ENCODE measurements around the gene SFTA2.
"Not testable (repeated sequence)": the region's sequence is repeated elsewhere in the genome, so short reads cannot be mapped to it uniquely, and the experiment has no call there.

SFTA2 gene

DNA sequence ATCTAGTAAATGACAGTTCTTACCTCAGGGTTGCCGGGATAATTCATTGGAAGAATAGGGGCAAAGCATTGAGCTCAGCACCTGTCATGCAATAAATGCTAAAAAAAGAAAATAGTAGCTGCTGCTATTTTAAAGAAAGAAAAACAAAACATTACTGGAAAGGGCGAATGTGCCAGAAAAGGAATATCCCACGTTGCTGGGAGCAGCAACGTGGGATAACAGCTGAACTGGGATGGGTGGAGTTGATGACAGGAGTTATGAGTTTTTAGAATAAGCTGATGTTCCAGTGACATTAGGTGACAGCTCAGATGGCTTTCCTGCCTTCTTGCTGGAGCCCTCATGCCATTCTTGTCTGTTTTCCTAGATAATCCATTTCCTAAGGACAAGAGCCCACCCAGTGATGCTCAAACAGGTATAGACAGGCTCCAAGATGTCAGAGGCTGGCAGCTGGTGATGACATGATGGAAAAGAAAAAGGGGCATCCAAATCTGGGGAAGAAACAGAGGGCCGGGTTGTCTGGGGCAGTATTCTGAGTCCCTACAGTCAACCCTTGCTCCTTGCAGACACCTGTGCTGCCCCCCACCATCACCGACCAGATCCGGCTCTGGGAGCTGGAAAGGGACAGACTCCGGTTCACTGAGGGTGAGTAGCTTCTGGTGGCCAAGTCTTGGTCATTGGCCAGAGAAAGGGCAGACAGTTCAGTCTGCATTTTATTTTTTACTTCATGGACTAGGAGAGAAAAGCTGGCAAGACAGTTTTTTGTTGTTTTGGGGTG is 19.0 kb downstream of the SFTA2 start:
- DNase-seq, result no peak

DNA sequence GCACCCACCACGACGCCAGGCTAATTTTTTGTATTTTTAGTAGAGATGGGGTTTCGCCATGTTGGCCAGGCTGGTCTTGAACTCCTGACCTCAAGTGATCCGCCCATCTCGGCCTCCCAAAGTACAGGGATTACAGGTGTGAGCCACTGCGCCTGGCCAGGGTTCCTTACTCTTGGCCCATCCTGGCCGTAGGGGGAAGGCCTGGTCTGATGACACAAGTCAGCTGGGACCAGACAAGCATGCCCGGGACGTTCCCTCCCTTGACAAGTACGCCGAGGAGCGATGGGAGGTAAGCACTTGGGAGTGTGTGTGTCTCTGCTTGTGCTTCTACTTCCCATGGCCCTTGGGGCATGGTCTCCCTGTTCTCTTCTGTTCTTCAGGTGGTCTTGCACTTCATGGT is 21.5 kb downstream of the SFTA2 start:
- not testable (repeated sequence) for DNase-seq

DNA sequence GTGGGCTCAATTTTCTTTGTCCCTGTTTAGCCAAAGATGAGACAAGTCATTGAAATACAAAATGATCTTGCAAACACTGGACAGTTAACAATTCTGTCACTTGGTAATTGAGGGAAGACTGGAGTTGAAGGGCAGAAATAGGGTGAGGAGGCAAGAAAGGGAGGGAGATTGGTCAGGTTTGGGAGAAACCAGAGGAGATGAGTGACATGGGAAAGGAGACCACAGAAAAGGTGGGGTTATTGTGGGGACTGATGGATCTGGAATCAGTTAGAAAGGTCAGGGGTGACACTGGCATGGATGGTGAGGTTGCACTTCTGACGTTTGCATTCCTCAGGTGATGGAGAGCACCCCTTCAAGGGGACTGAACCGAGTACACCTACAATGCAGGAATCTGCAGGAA is 23.3 kb downstream of the SFTA2 start:
- DNase-seq, result no peak

DNA sequence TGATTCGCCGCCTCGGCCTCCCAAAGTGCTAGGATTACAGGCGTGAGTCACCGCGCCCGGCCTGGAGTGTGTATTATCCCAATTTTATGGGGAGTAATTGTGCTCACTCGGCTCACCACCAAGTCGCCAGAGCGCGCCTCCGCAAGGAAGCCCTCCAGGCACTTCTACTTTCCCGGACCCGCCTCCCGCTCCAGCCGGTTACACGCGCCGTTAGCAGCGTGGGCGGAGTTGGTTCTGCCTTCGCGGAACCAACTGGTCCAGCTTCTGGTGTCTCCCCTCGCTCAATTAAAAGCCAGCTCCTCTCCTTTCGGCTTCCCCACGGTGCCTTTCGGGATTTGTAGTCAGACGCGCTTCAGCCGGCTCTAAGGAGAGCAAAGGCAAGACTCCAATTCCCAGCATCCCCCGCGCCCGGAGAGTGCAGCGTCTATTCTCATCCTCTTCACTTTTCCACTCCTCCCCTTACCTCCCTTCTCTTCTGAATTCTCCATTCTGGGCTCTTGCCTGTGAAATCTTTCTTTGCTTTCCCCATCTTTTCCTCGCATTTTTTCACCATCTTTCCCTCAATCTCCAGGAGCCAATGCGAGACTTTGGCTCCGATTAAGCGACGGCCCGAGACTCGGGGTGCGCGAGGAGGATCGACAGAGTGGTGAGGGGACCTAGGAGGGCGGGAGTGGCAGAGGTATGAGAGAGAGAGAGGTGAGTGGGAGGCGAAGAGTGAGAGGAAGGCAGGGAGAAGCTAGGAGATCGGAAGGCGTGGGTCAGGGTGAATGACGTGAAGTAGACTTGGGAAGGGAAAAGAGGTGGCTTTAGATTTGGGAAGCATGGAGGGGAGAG is 24.0 kb downstream of the SFTA2 start, which contains the start of gene GTF2H4:
Gene GTF2H4 (plus strand): TSS at position 450 of the 834 bp plus-strand sequence.
- peak; percentile 99 for DNase-seq

DNA sequence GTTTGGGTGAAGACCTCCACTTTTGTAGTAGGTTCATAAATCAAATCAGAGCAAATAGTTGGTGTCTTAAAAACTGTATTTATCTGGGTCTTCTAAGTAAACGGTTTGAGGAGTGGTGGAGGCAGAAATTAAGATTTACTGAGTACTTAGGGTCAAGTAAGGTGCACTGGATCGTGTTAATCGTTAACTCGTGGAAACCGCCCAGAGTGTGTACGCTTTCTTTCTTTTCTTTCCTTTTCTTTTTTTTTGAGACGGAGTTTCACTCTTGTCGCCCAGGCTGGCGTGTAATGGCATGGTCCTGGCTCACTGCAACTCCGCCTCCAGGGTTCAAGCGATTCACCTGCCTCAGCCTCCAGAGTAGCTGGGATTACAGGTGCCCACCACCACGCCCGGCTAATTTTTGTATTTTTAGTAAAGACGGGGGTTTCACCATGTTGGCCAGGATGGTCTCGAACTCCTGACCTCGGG is 24.6 kb downstream of the SFTA2 start:
- DNase-seq, result not testable (repeated sequence)

DNA sequence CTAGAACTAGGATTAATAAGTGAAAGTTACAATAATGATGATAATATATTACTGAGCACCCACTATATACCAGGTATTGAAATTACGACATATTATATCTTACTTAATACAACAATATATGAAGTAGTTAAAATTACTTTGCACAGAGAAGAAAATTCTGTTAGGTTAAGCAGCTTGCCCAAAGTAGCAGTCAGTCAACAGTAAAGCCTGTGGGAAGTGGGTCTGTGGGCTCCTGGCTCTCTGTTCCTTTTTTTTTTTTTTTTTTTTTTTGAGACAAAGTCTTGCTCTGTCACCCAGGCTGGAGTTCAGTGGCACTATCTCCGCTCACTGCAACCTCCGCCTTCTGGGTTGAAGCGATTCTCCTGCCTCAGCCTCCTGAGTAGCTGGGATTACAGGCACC is 28.7 kb downstream of the SFTA2 start:
- DNase-seq, result no peak

DNA sequence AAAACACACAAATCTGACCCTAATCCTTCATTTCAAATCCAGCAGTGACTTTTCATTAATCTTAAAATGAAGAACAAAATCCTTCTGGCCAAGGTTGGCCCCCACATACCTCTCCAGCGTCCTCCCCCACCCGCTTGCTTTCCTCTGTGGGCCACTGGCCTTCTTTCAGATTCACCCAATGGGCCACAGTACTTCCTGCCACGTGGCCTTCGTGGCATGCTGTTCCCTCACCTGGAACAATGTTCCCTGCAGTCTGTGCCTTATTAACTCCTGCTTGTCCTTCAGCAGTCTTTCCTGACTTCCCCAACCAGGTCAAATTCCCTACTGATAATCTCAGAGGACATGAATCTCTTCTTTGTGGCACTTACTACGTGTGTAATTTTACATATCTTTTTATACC is 29.3 kb downstream of the SFTA2 start:
- no peak for DNase-seq

DNA sequence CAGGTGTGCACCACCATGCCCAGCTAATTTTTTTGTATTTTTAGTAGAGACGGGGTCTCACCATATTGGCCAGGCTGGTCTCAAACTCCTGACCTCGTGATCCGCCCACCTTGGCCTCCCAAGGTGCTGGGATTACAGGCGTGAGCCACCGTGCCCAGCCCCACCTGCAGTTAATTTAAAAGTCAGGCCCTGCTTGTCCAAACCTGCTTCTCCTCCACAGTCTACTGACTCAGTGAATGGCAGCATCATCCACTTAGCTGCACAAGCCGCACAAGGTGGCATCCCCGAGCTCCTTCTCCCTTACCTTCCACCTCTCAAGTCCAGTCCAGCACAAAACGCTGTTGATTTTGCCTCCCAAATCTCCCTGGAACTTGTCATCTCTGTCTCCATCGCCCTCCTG is 29.8 kb downstream of the SFTA2 start:
- DNase-seq, result not testable (repeated sequence)

DNA sequence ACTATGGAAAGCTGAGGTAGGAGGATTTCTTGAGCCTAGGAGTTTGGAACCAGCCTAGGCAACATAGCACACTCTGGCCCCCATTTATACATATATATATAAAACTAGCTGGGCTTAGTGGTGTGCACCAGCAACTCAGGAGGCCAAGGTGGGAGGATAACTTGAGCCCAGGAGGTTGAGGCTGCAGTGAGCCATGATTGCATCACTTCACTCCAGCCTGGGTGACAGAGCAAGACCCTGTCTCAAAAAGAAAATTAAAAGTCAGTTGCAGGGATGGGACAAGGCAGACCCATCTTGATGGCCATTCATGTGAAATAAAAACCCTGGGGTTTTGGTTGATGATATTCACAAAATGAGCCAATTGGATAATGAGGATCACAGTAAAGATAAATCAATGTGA is 30.5 kb downstream of the SFTA2 start:
- DNase-seq, result no peak

DNA sequence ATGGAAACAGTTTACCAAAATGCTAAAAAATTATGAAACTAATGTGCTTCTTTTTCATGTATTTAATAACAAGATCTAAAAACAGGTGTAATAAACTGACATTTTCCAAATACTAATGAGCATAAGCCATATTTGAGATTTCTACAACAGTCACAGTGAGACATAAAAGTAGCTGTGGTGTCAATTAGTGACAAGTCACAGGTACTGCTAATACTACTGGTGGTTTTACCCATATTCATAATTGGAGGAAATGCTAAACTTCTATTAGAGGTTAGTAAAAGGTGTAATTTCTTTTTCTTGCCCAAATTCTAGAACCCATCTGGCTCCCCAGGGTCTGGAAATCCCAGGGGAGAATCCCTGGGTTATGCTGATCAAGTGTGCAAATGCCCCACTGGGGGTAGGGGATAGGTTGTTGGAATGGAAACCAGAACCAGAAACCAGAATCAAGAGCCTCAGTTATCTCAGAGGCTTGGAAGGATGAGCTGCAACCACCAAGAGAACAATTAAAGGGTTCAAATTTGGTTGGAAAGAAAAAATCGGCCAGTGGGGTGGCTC is 31.0 kb downstream of the SFTA2 start:
- no peak for DNase-seq

DNA sequence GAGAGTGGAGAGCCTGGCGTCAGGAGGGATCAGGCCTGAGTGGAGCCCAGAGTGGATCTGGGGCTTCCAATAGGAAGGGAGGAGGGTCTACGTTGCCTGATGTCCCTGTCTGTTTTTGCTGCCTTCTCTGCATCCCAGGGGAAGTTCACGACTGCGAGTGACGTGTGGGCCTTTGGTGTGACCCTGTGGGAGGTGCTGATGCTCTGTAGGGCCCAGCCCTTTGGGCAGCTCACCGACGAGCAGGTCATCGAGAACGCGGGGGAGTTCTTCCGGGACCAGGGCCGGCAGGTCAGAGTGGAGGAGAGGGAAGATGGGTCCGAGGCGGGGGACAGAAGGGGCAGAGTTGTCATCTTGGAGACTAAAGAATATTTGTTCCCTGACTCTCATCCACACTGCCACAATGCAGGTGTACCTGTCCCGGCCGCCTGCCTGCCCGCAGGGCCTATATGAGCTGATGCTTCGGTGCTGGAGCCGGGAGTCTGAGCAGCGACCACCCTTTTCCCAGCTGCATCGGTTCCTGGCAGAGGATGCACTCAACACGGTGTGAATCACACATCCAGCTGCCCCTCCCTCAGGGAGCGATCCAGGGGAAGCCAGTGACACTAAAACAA is 33.1 kb downstream of the SFTA2 start:
- DNase-seq, result no peak

DNA sequence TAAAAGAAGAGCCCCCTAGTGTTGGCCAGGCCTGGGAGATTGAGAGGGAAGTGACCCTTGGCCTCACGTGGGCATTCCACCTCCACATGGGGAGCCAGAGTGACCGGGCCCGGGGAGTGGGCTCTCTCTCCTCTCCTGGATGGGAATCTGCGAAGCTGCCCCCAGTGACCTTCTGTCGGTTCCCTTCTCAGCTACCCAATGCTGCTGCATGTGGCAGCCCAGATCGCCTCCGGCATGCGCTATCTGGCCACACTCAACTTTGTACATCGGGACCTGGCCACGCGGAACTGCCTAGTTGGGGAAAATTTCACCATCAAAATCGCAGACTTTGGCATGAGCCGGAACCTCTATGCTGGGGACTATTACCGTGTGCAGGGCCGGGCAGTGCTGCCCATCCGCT is 34.1 kb downstream of the SFTA2 start:
- no peak for DNase-seq

DNA sequence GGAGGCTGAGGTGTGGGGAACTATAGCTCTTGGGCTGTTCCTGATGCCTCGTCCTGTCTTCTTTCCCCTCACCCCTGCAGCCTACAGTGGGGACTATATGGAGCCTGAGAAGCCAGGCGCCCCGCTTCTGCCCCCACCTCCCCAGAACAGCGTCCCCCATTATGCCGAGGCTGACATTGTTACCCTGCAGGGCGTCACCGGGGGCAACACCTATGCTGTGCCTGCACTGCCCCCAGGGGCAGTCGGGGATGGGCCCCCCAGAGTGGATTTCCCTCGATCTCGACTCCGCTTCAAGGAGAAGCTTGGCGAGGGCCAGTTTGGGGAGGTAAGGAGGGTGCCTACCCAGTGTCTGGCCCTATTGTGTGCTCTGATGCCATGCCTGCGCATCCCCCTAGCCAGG is 35.4 kb downstream of the SFTA2 start:
- no peak for DNase-seq

DNA sequence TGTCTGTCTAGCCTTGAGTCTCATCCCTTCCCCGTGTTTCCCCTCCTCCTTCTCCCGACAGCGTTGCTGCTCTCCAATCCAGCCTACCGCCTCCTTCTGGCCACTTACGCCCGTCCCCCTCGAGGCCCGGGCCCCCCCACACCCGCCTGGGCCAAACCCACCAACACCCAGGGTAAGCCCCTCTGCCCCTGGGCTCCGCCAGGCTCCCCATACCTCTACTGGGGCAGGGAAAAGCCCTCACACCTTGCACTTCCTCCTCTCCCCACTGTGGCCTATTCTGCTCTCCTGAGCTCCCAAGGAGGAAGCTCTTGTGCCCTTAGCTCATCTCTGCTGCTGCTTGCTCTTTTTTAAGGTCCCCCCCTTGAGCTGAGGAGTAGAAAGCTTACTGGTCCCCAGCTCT is 36.6 kb downstream of the SFTA2 start:
- no peak for DNase-seq

DNA sequence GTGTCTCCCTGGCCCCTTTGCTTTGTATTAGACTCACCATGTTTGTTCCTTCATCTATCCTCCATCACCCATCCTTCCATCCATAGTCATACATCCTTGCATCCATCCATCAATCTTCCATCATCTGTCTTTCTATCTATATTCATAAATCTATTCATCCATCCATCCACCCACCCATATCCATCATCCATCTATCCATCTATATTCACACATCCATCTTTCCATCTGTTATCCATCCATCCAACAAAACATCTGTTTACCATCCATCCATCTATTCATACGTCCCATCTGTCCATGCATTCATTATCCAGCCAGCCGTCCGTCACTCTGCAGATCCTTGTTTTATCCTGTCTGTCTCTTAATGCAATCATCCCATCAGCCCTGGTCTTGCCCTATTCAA is 37.0 kb downstream of the SFTA2 start:
- DNase-seq, result no peak

DNA sequence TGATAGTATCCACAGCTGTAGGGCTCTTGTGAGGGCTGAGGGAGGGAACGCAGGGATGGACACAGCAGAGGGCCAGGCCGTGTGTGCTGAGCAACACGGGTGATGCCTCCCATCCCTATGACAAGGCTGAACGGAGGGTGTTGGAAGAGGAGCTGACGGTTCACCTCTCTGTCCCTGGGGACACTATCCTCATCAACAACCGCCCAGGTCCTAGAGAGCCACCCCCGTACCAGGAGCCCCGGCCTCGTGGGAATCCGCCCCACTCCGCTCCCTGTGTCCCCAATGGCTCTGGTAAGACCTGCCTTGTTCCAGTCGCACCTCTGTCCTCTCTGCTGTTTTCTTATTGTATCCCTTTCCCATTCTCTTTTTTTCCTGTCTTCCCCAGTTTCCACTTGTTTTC is 37.6 kb downstream of the SFTA2 start:
- DNase-seq, result no peak

DNA sequence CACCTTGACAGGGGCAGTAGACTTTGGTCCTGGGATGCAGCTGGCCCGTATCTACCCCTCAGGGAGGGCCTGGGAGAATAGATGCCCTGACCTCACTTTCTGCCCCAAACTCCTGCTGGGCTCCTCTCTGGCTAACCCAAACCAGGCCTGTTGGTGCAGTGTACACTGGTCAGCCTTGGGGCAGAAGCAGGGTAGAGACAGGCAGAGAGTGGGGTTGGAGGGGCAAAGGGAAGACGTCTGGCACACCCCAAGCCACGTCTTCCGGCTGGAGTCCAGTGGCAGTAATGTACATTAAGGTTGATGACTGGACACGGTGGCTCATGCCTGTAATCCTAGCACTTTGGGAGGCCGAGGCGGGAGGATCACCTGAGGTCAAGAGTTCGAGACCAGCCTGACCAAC is 38.3 kb downstream of the SFTA2 start:
- DNase-seq, result no peak

DNA sequence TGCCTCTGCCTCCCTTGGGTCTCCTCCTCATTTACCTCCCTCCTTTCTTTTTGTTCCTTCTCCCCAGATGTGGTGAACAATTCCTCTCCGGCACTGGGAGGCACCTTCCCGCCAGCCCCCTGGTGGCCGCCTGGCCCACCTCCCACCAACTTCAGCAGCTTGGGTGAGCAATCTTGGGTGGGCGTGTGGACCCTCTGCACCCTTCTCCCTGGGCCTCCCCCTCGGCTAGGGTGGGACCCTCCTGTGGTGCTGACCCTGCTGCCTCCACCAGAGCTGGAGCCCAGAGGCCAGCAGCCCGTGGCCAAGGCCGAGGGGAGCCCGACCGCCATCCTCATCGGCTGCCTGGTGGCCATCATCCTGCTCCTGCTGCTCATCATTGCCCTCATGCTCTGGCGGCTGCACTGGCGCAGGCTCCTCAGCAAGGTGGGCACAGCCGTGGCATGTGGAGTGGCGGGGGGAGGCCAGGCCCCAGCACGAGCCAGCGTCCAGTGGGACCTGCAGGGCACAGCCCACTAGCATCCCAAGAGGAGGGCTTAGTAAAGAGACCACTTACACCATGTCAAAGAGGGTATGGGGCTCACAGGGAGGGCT is 38.9 kb downstream of the SFTA2 start:
- no peak for DNase-seq

DNA sequence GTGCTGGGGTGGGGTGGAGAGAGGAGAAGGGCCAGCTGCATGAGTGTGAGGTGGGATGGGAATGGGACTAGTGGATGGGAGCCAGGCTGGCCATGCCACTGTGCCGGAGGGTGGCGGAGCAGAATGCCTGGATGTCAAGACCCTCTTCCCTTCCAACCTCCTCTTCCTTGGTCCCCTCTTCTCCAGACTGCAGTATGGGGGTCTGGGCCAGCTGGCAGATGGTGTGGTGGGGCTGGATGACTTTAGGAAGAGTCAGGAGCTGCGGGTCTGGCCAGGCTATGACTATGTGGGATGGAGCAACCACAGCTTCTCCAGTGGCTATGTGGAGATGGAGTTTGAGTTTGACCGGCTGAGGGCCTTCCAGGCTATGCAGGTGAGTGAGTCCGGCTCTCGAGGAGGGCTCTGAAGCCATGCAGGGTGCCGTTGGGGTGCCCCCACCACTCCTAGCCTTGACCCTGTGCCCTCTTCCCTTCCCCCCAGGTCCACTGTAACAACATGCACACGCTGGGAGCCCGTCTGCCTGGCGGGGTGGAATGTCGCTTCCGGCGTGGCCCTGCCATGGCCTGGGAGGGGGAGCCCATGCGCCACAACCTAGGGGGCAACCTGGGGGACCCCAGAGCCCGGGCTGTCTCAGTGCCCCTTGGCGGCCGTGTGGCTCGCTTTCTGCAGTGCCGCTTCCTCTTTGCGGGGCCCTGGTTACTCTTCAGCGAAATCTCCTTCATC is 40.0 kb downstream of the SFTA2 start:
- DNase-seq, result no peak

DNA sequence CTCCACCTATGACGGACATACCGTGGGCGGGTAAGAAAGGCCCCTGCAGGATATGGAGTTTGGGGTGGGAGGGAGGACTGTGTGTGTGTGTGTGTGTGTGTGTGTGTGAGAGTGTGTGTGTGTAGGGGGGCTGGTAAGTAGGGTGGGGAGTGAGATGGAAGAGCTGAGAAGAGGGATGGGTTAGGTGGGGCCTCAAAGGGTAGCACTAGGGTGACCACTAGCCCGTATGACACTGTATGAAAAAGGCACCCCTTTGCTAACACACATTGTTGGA is 40.6 kb downstream of the SFTA2 start:
- DNase-seq, result no peak

DNA sequence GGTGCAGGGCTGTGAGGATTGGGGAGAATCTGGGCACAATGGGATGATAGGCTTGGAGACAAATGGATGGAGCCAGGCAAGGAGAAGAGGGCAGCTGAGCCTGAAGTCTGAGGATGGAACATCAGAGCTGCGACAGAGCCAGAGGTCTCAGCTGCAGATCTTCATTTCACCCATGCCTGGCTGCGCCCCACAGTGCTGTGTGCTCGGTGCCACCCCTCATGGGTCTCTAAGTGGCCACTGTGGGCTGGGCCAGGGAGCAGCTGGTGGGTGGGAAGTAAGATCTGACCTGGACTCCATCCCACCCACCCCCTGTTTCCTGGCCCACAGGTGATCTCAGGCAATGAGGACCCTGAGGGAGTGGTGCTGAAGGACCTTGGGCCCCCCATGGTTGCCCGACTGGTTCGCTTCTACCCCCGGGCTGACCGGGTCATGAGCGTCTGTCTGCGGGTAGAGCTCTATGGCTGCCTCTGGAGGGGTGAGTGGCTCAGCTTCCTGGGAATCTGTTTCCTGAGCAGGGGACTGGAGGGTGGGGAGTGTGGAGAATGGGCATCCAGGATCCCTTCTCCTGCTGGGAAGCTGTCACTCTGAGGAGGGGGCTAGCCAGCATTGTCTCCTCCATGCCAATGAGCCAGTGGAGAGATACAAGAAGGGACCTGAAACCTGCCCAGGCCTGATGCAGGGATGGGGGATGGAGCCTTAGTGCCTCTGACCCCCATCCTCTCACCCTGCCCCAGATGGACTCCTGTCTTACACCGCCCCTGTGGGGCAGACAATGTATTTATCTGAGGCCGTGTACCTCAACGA is 41.1 kb downstream of the SFTA2 start:
- no peak for DNase-seq

All from NCI-H2029 (cell line).